OCI-LY3 (cell line): Measurements from ENCODE around the gene BOLL.

Experiments
- H2AFZ ChIP-seq: fragments of 200-600, 300-600 bp; shearing (Covaris generic); 2 replicates; pipeline ENCODE4 v1.6.0; 2014; ENCODE audit warnings: antibody characterized with exemption, low read depth, low read length
- H3K27ac ChIP-seq: fragments of 200-600, 300-600 bp; sonication (generic); 2 replicates; pipeline ENCODE4 v1.5.1; 2014; ENCODE audit warnings: mild to moderate bottlenecking, low read length, moderate library complexity, mixed read lengths
- H3K27me3 ChIP-seq: fragments of 200-600, 300-600 bp; sonication (generic); 2 replicates; pipeline ENCODE4 v1.6.1; 2014; ENCODE audit warnings: low read depth, low read length, mixed read lengths
- H3K36me3 ChIP-seq: fragments of 200-600, 300-600 bp; sonication (generic); replicated peaks from 2 replicates; pipeline ENCODE3; 2014; ENCODE audit warnings: low read depth, low read length, mixed read lengths
- H3K4me1 ChIP-seq: fragments of 300-600, 200-600 bp; sonication (generic); 2 replicates; pipeline ENCODE4 v1.6.1; 2014; ENCODE audit warnings: low read length, mixed read lengths
- H3K4me2 ChIP-seq: fragments of 200-600, 300-600 bp; sonication (generic); 2 replicates; pipeline ENCODE4 v1.6.1; 2014; ENCODE audit warnings: low read length, mixed read lengths
- H3K4me3 ChIP-seq: fragments of 300-600, 200-600 bp; sonication (generic); 2 replicates; pipeline ENCODE4 v1.5.1; 2014; ENCODE audit warnings: antibody characterized with exemption, mild to moderate bottlenecking, low read length, moderate library complexity
- H3K79me2 ChIP-seq: fragments of 300-600, 200-600 bp; shearing (Covaris generic); 2 replicates; pipeline ENCODE4 v1.6.1; 2014; ENCODE audit warnings: mild to moderate bottlenecking, low read length, mixed read lengths
- H3K9ac ChIP-seq: fragments of 300-600, 200-600 bp; shearing (Covaris generic); 2 replicates; pipeline ENCODE4 v1.6.0; 2014; ENCODE audit warnings: mild to moderate bottlenecking, low read length, moderate library complexity
- H3K9me3 ChIP-seq: fragments of 200-600, 300-600 bp; shearing (Covaris generic); 2 replicates; pipeline ENCODE4 v1.6.1; 2014; ENCODE audit warnings: low read length, mixed read lengths; ENCODE audit not compliant: insufficient read depth
- H4K20me1 ChIP-seq: fragments of 200-600, 300-600 bp; sonication (generic); 2 replicates; pipeline ENCODE4 v1.6.1; 2016; ENCODE audit warnings: low read length, mixed read lengths; ENCODE audit not compliant: insufficient read depth
- CTCF ChIP-seq: fragments of 200-600, 300-600 bp; sonication (generic); IDR thresholded peaks from 2 replicates; pipeline ENCODE4 v1.5.1; 2014; ENCODE audit warnings: antibody characterized with exemption, low read length, low read depth
- EZH2phosphoT487 ChIP-seq: fragments of 200-600 bp; shearing (Covaris generic); IDR thresholded peaks from 2 replicates; pipeline ENCODE4 v1.6.1; 2018; ENCODE audit warnings: antibody characterized with exemption, mixed run types, low read depth

The BOLL gene

GRCh38 chr2:197804758-197805714 lies 19.9 kb upstream of the BOLL start:
- peaks cover 47% of the 10 kb centered on the region for H3K27me3 ChIP-seq
- H4K20me1 ChIP-seq = no peaks in the 10 kb centered on the region
- no peaks in the 10 kb centered on the region for H3K9me3 ChIP-seq
- H3K4me1 ChIP-seq = peaks cover 3% of the 10 kb centered on the region; the same call in 1 of the 2 replicates
- peak overlapping the region; percentile 26; the same call in 1 of the 2 replicates for H3K9ac ChIP-seq
- H3K27ac ChIP-seq = no peak overlapping the region
- peak overlapping the region; percentile 83; the same call in 1 of the 2 replicates for H2AFZ ChIP-seq
- TF ChIP-seq CTCF = no peak
- peak overlapping the region; percentile 91 for H3K4me2 ChIP-seq
- H3K4me3 ChIP-seq = peak overlapping the region; percentile 78
- H3K36me3 ChIP-seq = no peaks in the 10 kb centered on the region
- H3K79me2 ChIP-seq = no peaks in the 10 kb centered on the region

- Histone ChIP-seq H3K79me2 (no peaks in the 10 kb centered on the region), H3K27ac (no peak within 1 kb of the TSS)
Observed at GRCh38 chr2:197804049-197804757, 19.1 kb upstream of the BOLL start, which contains the start of gene PLCL1. Gene PLCL1 (plus strand): TSS chr2:197804593.

GRCh38 chr2:197803033-197803444 lies 17.9 kb upstream of the BOLL start:
- Histone ChIP-seq H3K4me1 (peaks cover 3% of the 10 kb centered on the region; the same call in 1 of the 2 replicates), H3K4me3 (no peak overlapping the region), H3K4me2 (peak overlapping the region; percentile 40), H3K9me3 (no peaks in the 10 kb centered on the region), H3K27me3 (peaks cover 36% of the 10 kb centered on the region), H3K79me2 (no peaks in the 10 kb centered on the region), H3K27ac (no peak overlapping the region), H3K9ac (no peak overlapping the region), H2AFZ (no peak overlapping the region), H3K36me3 (no peaks in the 10 kb centered on the region), H4K20me1 (no peaks in the 10 kb centered on the region)
- TF ChIP-seq CTCF (peak; percentile 89), EZH2phosphoT487 (no peak)

More at GRCh38 chr2:197804049-197804757, 19.1 kb upstream of the BOLL start, which contains the start of gene PLCL1:
- H4K20me1 ChIP-seq = no peaks in the 10 kb centered on the region
- peak within 1 kb of the TSS; percentile 78 for H3K4me3 ChIP-seq
- H3K4me2 ChIP-seq = peak within 1 kb of the TSS; percentile 91
- H3K36me3 ChIP-seq = no peaks in the 10 kb centered on the region
- no peaks in the 10 kb centered on the region for H3K9me3 ChIP-seq
- peaks cover 44% of the 10 kb centered on the region for H3K27me3 ChIP-seq
- no peak for TF ChIP-seq EZH2phosphoT487
- TF ChIP-seq CTCF = no peak
- H2AFZ ChIP-seq = peak within 1 kb of the TSS; percentile 83
- H3K9ac ChIP-seq = peak within 1 kb of the TSS; percentile 26
- peaks cover 3% of the 10 kb centered on the region; the same call in 1 of the 2 replicates for H3K4me1 ChIP-seq

GRCh38 chr2:197801033-197801432 lies 15.9 kb upstream of the BOLL start:
- Histone ChIP-seq H2AFZ (no peak overlapping the region), H3K9me3 (no peaks in the 10 kb centered on the region), H3K79me2 (no peaks in the 10 kb centered on the region), H3K27ac (no peak overlapping the region), H3K4me3 (no peak overlapping the region), H3K9ac (no peak overlapping the region), H3K36me3 (no peaks in the 10 kb centered on the region), H4K20me1 (no peaks in the 10 kb centered on the region), H3K4me1 (peaks cover 3% of the 10 kb centered on the region; the same call in 1 of the 2 replicates), H3K27me3 (peaks cover 18% of the 10 kb centered on the region), H3K4me2 (no peak overlapping the region)
- TF ChIP-seq CTCF (no peak), EZH2phosphoT487 (no peak)
